NT2/D1 (cell line): Measurements from ENCODE around the gene CTNNA2.

ENCODE experiments used
- SUZ12 ChIP-seq: IDR thresholded peaks from 2 replicates; pipeline ENCODE4 v1.6.1; 2011; ENCODE audit not compliant: insufficient read length, insufficient read depth; ENCODE audit errors: extremely low read depth
- YY1 ChIP-seq: IDR thresholded peaks from 2 replicates; pipeline ENCODE4 v1.6.1; 2011; ENCODE audit not compliant: insufficient read length, insufficient read depth
- ZNF274 ChIP-seq: IDR thresholded peaks from 2 replicates; pipeline ENCODE4 v1.6.1; 2011; ENCODE audit warnings: mild to moderate bottlenecking, low read depth, low read length

- TF ChIP-seq SUZ12 (no peak), ZNF274 (no peak), YY1 (no peak)
Observed at GRCh38 chr2:79792090-79792489, 279.2 kb downstream of the CTNNA2 start.
